Putamen (tissue), 1 donor: ENCODE data around the gene HOXA9.
A peak's percentile ranks its signal among the peaks of the same experiment; 100 is the strongest.

Experiments
- DNase-seq: peaks from one replicate; pipeline ENCODE4 v3.0.0-alpha.2; 2016; ENCODE audit warnings: low spot score

HOXA9 gene

DNA sequence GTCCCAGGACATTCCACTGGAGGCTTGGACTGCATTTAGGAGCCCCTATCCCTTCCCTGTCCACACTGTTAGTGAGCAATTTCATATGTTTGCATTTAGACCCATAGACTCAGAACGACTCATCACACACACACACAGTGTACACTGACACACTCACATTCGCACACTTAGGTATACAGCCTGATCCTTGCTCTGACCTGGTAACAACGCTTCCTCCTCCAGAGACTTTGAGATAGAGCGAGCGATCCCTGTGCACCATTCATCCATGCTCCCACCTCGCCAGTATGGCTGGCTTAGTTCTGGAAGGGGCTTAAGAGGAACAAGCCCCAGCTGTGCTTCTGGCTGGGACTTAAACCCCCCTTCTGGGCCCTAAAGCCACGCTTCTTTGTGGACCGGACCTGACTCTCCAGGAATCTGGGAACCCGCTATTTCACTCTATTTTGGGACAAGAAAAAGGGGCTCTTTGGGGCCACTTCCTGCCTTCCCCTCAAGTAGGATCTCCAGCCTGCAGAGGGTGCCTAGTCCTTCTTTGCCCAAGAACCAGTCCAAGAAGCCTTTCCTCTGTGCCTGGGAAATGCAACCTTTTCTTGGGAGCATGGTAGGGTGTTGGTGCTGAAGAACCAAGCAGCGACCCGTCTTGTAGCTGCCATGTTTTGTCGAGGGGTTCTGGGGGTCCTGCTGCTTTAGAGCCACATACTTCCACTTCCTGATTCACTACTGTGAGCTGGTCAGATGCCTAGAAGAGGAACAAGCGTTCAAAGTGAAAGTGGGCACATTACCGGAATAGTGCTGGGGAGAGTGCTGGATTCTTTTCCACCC is 35.6 kb upstream of the HOXA9 start:
- DNase-seq, result no peak

DNA sequence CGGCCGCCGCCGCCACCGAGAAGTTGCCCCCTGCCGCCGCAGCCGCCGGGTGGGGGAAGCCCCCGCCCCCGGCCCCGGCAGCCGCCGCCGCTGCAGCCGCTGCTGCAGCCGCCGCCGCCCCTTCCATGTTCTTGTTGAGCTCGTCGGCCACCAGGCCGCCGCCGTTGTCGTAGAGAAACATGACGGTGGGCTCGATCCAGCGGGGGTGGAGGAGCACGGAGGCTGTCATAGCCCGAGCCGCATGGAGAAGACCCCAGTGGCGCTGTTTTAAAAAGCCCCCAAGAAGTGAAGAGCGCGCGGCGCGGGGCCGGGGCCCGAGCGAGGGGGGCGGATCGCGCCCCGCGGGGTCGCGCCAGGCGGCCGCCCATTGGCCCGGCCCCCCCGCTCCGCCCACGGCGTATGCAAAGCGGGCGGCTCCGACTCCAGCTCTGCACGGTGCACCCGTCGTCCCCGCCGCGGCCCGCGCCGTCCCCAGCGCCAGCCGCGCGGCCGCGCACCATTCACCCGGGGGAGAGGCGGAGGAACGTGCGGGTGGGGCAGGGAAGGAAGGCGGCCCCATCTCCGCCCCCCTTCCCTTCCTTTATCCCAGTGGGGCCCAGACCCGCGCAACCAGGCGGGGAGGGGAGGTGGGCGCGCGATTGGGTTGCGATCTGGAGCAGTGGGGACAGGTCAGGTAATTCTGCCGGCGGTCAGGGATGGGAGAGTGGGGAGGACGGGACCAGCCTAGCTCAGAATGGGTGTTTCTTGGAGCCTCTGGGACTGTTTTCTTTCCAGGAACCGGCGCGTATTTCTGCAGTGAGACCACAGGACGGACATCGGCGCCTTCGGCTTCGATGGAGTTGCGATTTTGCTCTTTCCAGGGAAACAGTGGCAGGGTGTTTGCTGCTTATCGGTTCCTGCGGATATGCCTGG is 34.8 kb upstream of the HOXA9 start, which contains the start of gene HOXA13:
Gene HOXA13 (minus strand): TSS at position 243 of the 912 bp plus-strand sequence. CDS start 14 bp downstream, at position 229.
- DNase-seq, result no peak

DNA sequence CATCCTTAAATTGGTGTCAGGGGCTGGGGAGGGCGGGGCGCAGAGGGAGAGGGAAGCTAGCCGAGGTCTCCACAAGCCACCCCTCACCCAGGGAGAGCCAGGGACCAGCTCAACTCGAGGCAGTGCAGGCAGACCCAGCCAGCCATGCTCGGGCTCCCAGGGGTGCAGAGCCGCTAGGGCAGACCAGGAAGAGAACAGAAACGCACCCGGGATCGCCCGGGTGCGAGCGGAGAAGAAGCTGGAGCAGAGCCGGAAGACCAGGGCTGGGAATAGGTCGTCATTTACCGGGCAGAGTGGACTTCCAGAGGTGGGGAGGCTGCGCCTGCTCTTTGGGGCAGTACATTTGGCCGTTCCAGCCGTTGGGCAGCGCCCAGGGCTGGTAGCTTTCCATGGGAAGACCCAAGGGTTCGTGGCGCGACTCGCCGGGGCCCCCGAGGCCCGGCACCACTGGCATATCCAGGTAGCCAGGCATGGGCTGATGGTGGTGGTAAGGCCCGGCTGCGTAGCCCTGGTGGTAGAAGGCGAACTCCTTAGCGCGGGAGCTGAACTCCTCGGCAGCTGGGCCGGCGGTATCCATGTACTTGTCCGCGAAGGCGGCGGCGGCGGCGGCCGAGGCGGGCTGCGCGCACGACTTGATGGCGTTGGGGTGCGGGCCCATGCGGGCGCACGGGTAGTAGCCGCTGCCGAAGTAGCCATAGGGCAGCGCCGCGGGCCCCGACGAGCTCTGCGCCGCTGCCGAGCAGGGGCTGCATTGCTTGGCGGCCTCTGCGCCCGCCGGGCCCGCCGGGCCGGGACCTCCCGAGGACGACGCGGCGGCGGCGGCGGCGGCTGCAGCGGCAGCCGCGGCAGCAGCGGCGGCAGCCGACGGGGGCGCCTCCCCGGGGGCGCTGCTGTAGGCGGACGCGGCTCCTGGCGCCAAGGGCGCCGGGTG is 33.8 kb upstream of the HOXA9 start:
- DNase-seq, result no peak

DNA sequence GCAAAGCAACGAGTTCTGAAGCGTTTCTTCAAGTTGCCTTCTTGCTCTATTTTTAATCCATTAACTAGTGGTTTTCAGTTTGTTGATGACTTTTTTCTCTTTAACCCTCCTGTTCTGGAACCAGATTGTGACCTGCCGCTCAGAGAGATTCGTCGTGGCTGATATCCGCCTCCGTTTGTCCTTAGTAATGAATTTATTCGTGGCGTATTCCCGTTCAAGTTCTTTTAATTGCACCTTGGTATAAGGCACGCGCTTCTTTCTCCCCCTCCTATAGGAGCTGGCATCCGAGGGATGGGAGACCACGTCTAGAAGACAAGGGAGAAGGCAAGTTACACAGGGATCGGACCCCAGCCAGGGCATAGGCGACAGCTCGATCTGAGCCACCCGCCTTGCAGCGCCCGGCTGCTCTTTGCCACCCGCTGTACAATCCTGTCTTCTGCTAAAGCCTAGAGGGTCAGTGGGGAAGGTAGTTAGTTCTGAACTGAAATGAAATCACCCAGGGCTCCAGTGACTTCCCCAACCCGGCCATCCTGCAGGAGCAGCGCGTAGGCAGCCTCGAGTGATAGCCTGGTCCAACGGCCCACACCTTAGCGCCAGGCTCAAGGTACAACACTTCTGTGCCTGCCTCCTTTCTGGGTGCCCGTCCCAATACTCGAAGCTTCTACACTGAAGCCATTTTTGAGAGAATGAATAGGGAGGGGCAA is 33.0 kb upstream of the HOXA9 start:
- no peak for DNase-seq

DNA sequence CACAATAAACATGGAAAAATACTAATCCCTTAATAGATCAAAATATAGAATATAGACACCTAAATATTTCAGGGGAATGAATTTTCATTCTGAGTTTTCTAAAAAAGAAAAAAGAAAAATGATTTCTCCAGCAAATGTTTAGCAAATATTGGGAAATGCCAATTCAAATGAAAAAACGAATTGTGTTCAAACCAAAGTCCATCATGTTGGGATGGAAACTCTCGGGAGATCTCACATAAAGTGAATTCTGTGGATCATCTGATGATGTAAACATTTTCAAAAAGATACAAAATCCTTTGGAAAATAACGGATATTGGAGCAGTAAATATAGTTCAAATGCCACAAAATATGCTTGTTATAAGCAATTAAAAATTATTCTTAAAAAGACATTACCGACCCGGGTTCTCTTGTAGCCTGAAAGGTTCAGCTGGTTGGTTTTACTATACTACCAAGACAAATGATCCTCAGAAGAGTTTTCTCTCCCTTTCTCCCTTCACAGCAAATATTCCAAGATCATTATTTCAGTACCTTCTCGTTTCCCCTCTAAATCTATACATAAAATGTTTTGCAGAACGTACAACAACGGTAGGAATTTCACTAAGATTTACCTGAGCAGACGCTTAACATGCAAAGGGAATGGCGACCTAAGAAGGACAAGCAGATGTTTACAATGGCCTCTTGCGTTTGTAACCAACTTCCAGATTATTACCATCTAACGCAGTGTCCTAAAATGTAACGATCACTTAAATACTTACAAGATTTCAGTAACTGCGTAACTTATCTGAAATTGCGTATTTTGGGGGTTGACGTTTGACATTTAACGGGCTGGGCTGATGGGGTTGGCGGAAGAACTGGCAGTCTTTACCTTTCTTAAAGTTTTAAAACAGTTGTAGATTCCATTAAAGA is 32.1 kb upstream of the HOXA9 start:
- DNase-seq, result no peak

DNA sequence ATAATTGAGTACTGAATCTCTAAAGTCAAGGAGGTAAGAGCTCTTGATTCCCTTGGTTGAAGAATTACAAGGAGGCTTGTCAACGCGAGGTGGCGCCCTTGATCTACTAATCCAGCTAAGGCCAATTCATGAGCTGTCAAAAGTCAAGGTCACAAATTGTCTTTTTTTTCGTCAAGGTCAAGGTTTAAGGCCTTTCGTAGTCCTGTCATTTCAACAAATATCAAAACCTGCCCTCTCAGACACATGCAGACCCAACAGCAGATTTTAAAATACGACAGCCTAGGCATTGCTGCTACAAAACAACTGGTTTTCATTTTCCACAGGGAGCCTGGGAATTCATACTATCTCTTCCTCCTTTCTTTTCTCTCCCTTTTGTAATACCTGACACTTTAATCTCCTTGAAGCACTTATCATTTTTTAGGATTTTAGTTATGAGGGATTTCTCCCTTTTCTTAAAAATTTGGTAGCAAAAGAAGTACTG is 31.0 kb upstream of the HOXA9 start:
- peak; percentile 70 for DNase-seq

DNA sequence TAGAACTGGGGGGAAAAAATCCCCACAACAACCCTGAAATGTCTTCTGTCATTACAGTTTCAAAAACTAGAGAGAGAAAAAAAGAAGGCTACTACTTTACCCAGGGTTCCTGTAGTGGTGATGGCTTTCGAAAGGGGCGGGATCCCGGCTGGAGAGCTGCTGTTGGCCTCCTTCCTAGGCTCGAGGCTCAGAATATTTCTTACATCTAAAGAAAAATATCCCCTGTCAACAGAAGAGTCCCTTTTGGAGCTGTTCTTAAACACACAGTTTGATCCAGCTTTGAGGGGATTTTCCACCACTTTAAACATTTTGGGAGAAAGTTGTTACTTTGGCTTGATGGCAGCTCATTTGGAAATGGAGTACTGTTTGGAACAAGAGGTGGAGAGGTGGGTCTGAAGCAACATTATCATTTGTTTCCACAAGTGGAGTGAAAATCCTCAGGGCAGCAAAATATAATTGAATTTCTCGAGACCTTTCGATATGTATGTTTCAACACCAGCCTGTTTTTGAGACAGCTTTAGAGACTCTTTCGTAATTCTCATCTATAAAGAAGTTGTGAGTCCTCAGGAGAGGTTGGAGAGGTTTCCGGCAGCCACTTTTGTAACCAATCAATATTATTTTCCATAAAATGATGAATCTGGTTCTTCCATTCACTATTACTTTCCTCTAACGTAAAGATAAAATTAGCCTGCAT is 29.5 kb upstream of the HOXA9 start:
- no peak for DNase-seq

DNA sequence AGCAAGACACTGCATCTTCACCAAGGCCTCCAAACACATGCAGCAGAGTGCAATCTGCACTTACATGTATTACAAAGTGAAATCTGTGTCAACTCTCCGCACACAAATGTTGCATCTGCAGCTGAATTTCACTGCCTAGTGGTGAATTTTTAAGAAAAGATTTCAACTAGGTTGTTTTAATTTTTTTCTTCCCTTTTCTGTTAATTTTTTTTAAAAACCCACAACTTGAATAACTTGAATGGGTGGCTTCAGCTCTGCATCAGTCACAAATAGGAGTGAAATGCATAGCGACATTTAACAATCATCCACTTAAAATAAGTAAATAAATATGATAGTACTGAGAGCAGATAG is 28.6 kb upstream of the HOXA9 start:
- no peak for DNase-seq

DNA sequence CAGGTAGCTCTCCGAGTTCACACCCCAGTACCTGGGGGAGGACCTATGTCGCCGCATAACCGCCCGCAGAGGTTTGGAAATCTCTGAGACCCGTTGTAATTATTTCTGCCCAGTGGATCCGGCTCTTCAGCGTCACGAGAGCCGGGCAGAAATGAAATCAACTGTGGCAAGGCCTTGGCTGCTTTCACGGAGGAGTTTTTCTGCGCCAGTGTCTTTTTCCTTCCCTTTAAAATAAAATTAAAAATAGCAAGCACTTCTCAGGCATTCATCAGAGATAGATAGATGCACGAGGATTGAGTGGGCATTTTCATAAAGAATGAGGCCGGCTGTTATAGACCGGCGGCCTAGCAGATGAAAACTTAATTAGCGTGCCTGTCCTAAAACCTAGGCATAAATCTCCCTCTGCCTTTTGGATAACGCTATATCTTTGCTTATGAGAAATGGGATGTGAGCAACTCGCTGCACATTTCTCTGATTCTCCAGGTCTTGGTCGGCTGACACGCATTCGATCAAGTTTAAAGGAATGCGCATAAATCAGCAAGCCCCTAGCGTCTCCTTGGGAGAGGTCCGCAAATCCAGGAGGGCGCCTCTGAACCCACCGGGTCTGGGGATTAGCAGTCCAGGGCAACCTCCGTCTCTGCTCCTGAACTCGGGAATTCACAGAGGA is 28.1 kb upstream of the HOXA9 start:
- no peak for DNase-seq

DNA sequence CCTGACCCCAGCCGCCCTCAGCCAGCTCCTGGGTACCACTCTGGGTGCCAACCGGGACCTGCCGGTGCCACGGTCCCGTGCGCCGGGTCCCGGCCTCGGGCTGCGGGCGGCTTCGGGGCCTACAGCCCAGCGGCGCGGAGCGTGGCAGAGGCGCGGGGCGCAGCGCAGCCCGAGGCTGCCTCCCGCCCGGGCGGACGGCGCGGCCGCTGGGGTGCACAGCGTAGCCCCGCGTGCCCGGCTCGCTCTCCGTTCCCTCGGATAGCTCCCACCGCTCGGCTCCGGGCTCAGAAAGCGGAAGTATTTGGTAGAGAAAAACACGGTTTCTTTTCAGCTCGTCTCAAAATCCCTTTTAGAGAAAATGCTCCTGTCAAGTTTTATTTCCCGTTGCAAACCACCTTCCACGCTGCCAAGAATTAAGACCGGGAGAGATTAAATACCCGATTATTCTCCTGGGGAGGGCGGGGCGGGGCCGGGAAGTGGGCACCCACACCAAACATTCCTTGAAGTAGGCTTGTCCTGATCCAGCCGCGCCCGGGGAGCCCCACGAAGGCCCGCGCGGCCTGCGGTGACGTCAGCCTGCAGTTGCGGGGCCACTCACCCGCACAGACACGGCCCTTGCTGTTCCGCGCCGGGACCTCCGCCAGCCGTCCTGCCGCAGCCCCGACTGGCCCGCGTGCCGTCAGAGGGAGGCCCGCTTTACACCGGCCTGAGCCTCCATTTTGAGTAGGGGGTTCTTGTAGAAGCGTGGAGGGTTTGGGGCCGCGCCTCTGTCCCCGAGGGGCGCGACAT is 27.4 kb upstream of the HOXA9 start:
- no peak for DNase-seq

DNA sequence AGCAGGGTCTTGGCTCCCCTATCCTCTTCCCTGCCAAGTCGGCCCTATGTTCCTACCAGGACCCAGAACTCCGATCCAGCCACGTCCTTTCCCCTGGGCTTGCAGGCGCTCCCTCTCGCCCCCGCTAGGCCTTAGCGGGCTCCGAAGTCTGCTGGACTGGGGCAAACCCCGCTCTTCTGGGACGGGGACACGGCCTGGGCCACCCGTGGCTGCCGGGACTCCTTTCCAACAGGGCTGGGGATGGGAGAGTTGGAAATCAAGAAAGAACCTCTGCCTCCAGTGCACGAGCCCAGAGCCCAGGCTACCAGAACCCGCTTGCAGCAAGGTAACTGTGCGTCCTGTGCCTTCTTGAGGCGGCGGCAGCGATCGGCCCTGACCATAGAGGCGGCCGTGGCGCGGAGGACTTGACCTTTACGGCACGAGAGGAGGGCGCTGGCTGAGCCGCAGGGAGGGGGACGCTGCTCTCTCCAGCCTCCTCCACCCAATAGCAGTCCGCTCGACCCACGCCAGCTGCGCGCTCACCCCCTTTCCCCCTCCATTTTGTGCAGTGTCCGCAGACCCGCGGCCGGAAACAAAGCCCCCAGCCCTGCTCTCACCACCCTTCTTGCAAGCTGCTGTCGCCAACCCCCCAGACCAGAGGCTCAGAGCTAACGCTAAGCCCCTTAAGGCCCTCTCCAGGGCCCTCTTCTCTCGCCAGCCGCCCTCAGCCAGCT is 26.7 kb upstream of the HOXA9 start:
- DNase-seq, result no peak

DNA sequence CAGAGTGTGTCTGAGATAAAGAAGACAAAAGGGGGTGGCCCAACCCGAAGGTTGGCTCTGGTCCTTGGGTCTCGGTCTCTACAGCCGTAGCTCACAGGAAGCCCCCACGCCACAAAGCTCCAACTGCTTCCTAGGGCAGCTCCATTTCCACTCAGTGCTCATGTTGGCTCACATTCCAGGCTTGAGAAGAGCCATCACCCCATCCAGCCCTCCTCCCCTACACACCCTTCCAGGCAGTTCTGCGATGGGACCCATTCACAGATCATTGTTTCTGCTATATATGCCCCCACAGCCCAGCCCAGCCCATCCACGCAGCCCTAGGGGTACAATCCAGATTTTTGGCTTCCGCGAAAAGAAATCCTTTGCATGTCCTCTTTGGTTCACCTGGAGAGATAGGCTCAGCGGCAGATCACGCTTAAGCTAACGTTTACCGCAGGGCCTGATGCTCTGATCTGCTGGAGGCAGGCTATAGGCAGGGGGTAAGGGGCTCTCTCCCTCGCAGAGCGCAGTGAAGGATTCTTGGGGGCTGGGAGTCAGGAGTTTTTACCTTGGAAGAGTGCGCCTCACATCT is 25.9 kb upstream of the HOXA9 start:
- no peak for DNase-seq

DNA sequence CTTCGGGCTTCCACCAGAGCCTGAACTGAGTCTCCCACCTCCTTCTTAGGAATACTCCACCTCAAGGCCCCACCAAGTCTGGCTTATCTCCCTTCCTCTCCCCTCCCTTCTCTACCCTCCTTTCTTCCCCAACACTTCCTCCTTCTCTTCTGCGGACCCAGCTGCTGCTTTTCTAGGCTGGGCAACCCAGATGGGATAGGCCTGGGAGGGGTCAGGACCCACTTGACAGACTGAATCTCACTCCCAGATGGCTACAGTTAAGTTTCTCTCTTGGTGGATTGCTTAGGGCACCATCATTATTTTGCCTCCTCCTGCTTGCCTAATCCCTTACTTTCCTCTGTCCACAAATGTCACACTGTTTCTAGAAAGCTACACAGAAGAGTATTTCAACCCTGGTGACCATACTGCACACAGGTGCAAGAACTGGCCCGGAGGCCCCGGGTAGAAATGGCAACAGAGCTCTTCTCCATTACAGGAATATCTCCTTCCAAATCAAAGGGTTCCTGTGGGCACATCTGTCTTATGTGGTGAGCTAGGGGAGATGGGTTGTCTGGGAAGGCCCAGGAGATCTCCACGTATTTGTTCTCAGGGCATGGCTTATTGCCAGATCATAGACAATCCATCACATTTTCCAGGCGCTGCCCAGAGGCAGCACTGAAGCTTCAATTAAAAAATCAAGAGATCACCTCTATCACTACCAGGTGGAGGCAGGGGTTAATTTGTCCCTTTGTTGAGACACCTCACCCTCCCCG is 24.8 kb upstream of the HOXA9 start:
- no peak for DNase-seq

DNA sequence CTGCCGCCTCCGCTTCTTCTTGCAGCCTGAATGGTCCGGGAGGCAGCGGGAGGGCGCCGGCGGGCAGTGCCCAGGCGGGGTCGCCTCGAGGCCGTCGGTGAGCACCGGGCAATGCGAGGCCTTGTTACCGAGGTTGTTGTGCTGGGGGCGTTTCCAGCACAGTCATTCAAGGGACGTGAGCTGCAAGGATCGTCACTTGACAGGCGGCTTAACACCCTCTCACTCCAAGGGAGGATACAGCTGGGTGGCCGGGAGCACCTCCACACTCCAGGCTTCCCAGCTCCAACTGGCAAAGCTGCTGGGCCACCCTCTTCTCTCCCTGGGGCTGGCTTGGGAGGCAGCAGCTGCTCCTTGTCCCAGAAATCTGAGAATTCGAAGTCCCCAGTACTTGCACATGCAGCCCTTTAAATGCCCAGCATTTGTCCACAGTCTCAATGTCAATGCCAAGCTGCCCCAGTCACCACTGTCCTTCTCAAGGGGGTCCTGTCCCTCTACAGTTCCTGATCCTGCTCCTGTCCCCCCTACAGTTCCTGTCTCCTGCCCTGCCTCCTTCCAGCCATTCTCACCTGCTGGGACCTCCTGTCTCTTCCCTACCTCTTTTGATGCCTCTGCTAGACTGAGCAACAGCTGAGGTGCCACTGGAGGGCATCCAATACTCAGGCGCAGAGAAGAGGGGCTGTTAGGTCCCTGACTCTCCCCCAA is 24.1 kb upstream of the HOXA9 start:
- no peak for DNase-seq

DNA sequence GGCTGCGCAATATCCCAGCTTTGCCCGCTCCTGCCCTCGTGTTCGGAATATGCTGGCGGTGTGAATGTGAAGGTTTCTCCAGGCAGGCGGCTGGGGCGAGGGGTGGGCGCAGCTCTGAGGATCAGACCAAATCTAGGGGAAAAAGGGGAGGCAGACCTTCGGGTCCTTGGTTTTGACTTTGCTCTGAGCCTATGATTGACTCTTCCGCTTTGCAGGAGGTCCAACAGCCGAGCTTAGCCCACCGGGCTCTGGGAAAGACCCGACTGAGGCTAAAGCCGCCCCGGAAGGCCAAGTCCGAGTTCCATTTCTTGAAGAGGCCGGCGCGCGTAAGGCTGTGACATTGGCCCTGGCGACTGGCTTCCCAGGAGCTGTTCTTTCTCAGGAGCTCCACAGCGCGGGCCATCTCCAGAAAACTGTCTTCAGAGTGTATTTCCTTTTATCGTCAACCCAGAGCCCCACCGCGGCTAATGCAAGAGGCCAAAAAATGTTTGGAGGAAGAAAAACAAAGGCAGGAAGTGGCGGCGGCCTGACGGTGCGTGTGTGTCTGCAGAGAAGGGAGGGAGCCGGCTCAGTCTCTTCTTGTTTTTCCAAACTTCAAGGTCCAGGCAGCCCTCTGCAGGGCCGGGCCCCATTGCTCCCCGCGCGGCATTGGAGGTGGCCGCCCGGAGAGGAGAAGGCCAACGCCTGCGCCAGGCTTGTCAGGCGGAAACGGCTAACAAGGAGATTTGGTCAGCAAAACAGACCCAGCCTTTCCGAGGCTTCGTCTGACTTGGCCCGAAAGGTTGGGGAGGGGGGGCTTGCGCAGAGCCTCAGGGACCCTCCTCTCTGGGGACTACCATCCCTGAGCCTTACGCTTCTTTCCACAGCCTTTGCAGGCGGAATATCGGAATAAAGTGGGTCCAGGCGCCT is 23.3 kb upstream of the HOXA9 start:
- no peak for DNase-seq
